ENCODE results near the gene GAS2L2.

- TF ChIP-seq CTCF (conservative IDR thresholded peaks at IDR 0.05), result no peak
- no peak for TF ChIP-seq EZH2 (IDR thresholded peaks at IDR 0.05; ENCODE audit: low read depth)
Measured at GRCh38 chr17:35773679-35774425, 20.8 kb upstream of the GAS2L2 start.

Measured in PC-9 (cell line).